Stimulated activated naive CD4-positive, alpha-beta T cell (primary cell): ENCODE data around the gene COQ6.
A peak's percentile ranks its signal among the peaks of the same experiment; 100 is the strongest.
"Not testable (repeated sequence)": the region's sequence is repeated elsewhere in the genome, so short reads cannot be mapped to it uniquely, and the experiment has no call there.

Source experiments
- DNase-seq, 6 experiments: peaks; one replicate each; lab custom pipeline; 2025; lab: John Stamatoyannopoulos, UW

Gene COQ6

DNA sequence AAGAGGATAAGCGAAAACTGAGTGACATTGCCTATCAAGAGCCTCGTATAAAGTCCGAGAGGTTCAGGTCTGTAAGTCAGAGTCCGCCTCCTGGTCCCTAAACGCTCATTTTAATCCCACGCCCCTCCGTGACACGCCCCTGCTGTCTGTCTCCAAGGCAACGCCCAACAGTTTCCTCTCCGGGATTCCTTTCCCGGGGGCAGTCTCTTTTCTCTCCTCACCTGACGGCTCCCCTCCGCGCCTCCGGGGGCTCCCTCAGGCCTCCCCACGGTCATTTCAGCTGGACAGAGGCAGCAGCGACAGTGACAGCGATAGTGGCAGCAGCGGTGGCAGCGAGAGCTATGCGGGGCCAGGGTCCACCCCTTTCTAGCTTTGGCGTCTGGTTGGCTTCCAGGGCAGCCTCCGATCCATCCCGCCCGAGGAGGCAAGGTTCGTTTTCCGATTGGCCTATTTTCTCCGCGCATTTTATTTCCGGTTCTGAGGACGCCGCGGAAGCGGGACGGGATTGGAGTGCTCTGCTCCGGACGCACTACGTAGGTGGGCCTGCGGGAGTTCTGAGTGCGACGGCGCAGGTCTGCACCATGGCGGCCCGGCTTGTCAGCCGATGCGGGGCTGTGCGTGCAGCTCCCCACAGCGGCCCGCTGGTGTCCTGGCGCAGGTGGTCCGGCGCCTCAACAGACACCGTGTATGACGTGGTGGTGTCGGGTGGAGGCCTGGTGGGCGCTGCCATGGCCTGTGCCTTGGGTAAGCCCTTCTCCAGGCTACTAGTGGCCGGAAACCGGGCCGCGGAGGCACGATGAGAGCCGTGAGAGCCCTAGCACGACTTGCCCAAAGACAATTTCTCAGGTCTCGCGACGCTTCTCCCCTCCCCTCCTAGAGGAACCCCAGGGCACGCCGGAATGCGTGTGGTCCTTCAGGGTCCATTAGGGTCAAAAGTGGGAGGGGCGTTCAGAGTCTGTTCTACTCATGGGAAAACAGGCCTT is at the start of gene COQ6, which contains the start of gene FAM161B:
TSS of gene COQ6 (plus strand) at position 551 of the 983 bp plus-strand sequence. CDS start at position 582, 31 bp downstream.
TSS of gene FAM161B (minus strand) at position 343 of the 983 bp plus-strand sequence. CDS start at position 275, 68 bp downstream.
- peak; percentile 89 to 97 (median 94) for DNase-seq

GRCh38 chr14:73903028-73903427 is 47.1 kb upstream of the COQ6 start:
- no peak for DNase-seq

- no peak for DNase-seq
These were observed 40.4 kb upstream of the COQ6 start for GRCh38 chr14:73909681-73910080.

- no peak for DNase-seq
These were observed 36.8 kb upstream of the COQ6 start for GRCh38 chr14:73913256-73913655.

DNA sequence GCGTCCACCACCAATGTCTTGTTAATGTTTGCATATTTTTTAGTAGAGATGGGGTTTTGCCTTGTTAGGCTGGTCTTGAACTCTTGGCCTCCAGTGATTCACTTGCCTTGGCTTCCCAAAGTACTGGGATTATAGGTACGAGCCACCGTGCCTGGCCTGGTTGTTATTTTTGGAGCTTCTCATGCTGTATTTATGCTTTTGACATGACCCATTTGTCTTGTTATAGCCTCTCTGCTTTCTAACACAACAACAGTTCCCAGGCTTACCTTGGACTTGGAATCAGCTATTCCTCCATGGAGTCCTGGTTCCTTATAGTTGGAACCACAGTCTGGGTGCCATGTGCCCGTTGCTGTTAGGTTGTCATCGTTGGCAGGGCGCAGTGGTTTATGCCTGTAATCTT is 33.8 kb upstream of the COQ6 start:
- DNase-seq: no peak

DNA sequence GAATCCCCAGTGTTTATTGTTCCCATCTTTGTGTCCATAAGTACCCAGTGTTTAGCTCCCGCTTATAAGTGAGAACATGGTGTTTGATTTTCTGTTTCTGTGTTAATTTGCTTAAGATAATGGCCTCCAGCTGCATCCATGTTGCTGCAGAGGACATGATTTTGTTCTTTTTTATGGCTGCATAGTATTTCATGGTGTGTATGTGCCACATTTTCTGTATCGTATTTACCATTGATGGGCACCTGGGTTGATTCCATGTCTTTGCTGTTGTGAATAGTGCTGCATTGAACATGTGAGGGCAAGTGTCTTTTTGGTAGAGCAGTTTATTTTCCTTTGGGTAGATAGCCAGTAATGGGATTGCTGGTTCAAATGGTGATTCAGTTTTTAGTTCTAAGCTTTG is 30.6 kb upstream of the COQ6 start:
- DNase-seq: not testable (repeated sequence)

GRCh38 chr14:73924337-73924736 is 25.8 kb upstream of the COQ6 start:
- no peak for DNase-seq

- no peak for DNase-seq
These were observed 14.4 kb upstream of the COQ6 start for GRCh38 chr14:73935666-73936065.

GRCh38 chr14:73936548-73936947 is 13.6 kb upstream of the COQ6 start:
- DNase-seq: no peak

DNA sequence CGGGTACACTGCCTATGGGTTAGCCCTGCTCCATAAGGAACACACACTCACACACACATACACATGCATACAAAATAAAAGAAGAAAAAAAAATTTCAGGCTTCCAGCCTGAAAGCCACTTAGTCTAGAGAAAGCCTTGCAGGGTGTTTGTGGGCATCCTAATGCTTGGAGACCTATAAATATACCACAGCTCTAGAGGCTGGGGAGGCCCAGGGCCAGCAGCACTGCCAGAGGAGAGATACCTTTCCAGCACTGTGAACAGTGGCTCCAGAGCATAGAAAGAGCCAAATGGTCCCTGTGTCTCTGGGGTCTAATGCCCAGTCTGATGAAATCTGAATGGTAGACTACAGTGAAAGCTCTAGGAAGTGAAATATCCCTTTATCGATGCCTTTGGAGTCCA is 13.1 kb upstream of the COQ6 start:
- no peak for DNase-seq

GRCh38 chr14:73942180-73942579 is 7.9 kb upstream of the COQ6 start:
- DNase-seq: no peak

DNA sequence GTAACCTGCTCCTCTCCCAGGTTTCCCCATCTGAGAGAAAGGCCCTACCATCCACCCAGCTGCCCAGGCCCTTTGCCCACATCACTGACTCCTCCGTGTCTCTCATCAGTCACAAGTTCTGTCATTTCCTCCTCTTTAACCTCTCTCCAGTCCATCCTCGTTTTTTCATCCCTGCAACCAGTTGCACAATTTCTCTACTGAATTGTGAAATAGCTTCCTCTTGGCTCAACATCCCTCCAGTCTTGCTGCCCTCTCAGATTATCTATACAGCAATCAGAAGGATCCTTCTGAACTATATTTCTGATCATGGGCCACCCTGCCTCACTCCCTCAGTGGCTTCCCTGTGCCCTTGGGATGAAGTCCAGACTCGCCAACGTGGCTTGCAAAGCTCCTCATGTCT is 7.0 kb upstream of the COQ6 start:
- DNase-seq: no peak

DNA sequence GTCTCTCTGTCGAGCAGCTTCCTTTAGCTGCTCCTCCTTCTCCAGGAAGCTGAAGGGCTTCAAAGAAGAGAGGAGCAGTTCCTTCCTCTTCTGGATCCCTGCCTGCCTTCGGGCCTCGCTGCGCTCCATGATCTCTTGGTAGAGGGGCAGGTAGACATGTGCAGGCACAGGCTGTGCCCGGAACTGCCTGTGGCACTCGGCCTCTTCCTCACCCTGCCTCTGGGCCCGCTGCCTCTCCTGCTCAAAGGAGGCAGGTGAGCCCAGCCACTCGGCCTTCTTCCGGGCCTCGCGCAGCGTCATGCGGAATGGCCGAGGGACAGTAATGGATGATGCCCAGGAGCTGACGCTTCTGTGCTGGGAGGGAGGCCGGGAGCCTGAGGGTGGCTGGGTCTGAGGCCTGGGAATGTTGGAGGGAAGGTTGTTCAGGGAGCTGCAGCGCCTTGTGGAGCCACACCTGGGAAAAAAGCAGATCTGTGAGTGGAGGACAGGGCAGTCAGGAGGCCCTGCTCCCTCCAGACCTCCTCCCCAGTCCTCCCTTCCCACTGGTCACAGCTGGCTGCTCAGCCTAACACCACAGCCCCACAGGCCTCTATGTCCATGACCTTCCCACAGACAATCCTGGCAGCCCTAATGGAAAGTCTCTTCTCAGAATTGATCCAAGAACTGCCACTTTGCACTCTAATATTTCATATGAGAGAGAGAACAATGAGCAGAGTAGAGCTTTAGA is 5.5 kb upstream of the COQ6 start:
- no peak for DNase-seq

- no peak for DNase-seq
These were observed 4.9 kb upstream of the COQ6 start for GRCh38 chr14:73945159-73945670.

GRCh38 chr14:73953731-73954130 is 3.6 kb downstream of the COQ6 start:
- DNase-seq: no peak

GRCh38 chr14:73955674-73956073 is 5.6 kb downstream of the COQ6 start:
- no peak for DNase-seq

DNA sequence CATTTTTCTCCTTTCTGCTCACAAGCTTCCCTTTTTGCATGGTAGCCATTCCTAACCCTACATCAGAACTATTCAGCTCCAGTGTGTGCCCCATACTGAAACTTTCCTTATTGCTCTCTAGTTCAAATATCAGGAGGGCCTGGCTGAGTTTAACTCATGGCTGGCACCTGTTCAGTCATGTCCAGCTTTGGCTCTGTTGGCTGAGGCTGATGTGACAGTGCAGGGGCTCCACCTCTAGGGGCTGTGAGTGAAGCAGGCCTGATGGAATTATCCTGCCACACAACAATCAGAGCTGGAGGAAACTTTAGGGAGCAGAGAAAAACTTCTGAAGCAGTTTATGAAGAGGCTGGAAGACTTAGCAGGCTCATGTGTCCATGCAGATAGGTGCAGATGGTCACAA is 8.5 kb downstream of the COQ6 start:
- no peak for DNase-seq

DNA sequence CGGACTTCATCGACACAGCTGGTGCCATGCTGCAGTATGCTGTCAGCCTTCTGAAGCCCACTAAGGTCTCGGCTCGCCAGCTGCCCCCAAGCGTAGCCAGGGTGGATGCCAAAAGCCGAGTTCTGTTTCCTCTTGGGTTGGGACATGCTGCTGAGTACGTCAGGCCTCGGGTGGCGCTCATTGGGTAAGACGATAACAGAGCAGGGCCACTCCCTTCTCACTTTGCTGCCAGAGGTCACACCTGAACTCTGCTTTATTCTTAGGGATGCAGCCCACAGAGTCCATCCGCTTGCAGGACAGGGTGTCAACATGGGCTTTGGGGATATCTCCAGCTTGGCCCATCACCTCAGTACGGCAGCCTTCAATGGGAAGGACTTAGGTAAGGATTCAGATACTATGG is 11.1 kb downstream of the COQ6 start:
- no peak for DNase-seq

GRCh38 chr14:73965216-73965615 is 15.1 kb downstream of the COQ6 start:
- no peak for DNase-seq

DNA sequence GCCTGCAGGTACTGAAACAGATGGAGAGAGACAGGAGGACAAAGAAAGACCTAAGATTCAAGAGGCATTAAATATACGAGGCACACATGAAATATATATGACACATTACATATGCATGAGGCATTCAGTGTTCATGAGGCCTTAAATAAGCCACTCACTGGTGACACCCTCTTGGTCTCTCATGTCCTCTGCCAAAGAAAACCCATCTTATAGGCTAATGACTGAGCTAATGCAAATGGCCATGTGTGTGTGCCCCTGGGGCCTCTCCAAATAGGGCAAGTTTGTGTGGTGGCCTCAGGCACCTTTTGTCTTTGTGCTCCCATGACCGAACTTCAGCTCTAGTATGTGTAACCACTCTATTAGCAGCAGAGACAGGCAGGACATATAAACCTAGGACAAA is 18.8 kb downstream of the COQ6 start:
- no peak for DNase-seq

DNA sequence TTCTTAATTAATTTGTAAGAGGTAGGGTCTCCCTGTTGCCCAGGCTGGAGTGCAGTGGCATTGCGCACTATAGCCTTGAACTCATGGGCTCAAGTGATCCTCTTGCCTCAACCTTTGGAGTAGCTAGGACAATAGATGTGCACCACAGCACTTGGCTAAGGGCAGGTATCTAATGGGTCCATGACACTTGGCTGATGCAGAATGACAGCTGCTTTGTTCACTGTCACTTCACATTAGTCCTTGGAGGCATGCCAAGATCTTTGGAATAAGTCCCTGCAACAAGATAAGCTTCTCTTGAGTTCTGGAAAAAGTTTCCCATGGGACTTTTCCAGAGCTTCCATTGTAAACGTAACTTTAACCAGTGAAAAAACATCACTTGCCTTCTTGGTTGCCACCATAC is 23.4 kb downstream of the COQ6 start:
- no peak for DNase-seq

DNA sequence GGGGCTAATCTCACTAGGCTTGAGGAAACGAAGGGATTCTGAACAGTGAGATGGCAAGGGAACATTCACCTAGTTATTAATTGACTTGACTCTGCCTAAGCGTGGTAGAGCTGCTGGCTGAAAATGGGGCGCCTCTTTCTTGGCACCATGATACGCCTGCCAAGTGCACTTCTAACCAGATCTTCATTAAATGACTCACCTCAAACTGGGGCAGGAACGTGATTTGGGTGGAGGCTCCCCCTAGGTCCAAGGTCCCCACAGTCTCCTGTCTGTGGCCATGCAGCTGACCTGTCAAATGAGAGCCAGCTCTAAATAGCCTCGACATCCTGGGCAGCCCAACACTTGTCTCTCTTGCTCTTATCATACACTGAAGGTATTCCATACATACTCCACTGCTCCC is 26.0 kb downstream of the COQ6 start:
- DNase-seq: no peak

GRCh38 chr14:73977896-73978295 is 27.8 kb downstream of the COQ6 start:
- DNase-seq: no peak
